ENCODE data around the gene ARHGAP18. TPM values are rescaled to one million over a fixed set of nuclear protein-coding genes. Genes with fewer than 3 reads are reported as not detected.

Gene ARHGAP18
- total RNA-seq, 4 donors from 2014 or later = 5.2 to 15.9 (median 7.4) TPM

GRCh38 chr6:129643968-129644367 is 66.0 kb downstream of the ARHGAP18 start:
- 75% methylated on average over 3 of the region's 3 CpGs for WGBS
- H3K27ac ChIP-seq (replicated peaks in 1 of 4) = peak overlapping the region in 1 of 4 donors; percentile 9
- no peak for TF ChIP-seq POLR2A (IDR thresholded peaks at IDR 0.05; ENCODE audit: low read depth)

GRCh38 chr6:129643176-129643575 is 66.8 kb downstream of the ARHGAP18 start:
- no peaks in the 10 kb centered on the region for H3K36me3 ChIP-seq
- WGBS = 82% methylated on average over 3 of the region's 3 CpGs
- no peak for DNase-seq (ENCODE audit: extremely low spot score)
- H3K27ac ChIP-seq (replicated peaks in 1 of 4) = no peak overlapping the region
- TF ChIP-seq POLR2A (IDR thresholded peaks at IDR 0.05; ENCODE audit: low read depth) = no peak
- no peak for TF ChIP-seq POLR2AphosphoS5 (IDR thresholded peaks at IDR 0.05)
- TF ChIP-seq CTCF (IDR thresholded peaks at IDR 0.05) = no peak
- TF ChIP-seq EP300 (IDR thresholded peaks at IDR 0.05) = no peak
- no peaks in the 10 kb centered on the region for H3K9me3 ChIP-seq
- intact Hi-C loops (cut with DNase I) = no loop called here
- no peak overlapping the region for H3K4me3 ChIP-seq
- H3K27me3 ChIP-seq = no peaks in the 10 kb centered on the region
- H3K4me1 ChIP-seq = peaks cover 5 to 18% (median 12%) of the 10 kb centered on the region in 4 donors

More at GRCh38 chr6:129643968-129644367, 66.0 kb downstream of the ARHGAP18 start:
- DNase-seq (ENCODE audit: extremely low spot score) = no peak
- Histone ChIP-seq H3K27me3 (no peaks in the 10 kb centered on the region), H3K4me3 (no peak overlapping the region), H3K9me3 (no peaks in the 10 kb centered on the region), H3K4me1 (peaks cover 5 to 18% (median 12%) of the 10 kb centered on the region in 4 donors), H3K36me3 (no peaks in the 10 kb centered on the region)
- intact Hi-C loops (cut with DNase I) = no loop called here

GRCh38 chr6:129642322-129642721 is 67.7 kb downstream of the ARHGAP18 start:
- intact Hi-C loops (cut with DNase I) = no loop called here
- peaks cover 5 to 18% (median 12%) of the 10 kb centered on the region in 4 donors for H3K4me1 ChIP-seq
- no peak overlapping the region for H3K4me3 ChIP-seq
- H3K36me3 ChIP-seq = no peaks in the 10 kb centered on the region
- no peaks in the 10 kb centered on the region for H3K27me3 ChIP-seq
- H3K9me3 ChIP-seq = no peaks in the 10 kb centered on the region
- DNase-seq (ENCODE audit: extremely low spot score) = no peak
- TF ChIP-seq POLR2AphosphoS5 (IDR thresholded peaks at IDR 0.05) (no peak), CTCF (IDR thresholded peaks at IDR 0.05) (no peak), EP300 (IDR thresholded peaks at IDR 0.05) (no peak), POLR2A (IDR thresholded peaks at IDR 0.05; ENCODE audit: low read depth) (no peak)
- H3K27ac ChIP-seq (replicated peaks in 1 of 4) = no peak overlapping the region

GRCh38 chr6:129641344-129641743 is 68.6 kb downstream of the ARHGAP18 start:
- no peak overlapping the region for H3K27ac ChIP-seq (replicated peaks in 1 of 4)

GRCh38 chr6:129638686-129639085 is 71.3 kb downstream of the ARHGAP18 start:
- intact Hi-C loops (cut with DNase I) = no loop called here
- peak overlapping the region in 1 of 4 donors; percentile 10 for H3K27ac ChIP-seq (replicated peaks in 1 of 4)

More at GRCh38 chr6:129641344-129641743, 68.6 kb downstream of the ARHGAP18 start:
- intact Hi-C loops (cut with DNase I) = no loop called here
- Histone ChIP-seq H3K4me1 (peaks cover 5 to 17% (median 12%) of the 10 kb centered on the region in 4 donors), H3K4me3 (no peak overlapping the region), H3K9me3 (no peaks in the 10 kb centered on the region), H3K27me3 (no peaks in the 10 kb centered on the region), H3K36me3 (no peaks in the 10 kb centered on the region)
- TF ChIP-seq EP300 (IDR thresholded peaks at IDR 0.05) (no peak), POLR2A (IDR thresholded peaks at IDR 0.05; ENCODE audit: low read depth) (no peak), POLR2AphosphoS5 (IDR thresholded peaks at IDR 0.05) (no peak), CTCF (IDR thresholded peaks at IDR 0.05) (no peak)
- DNase-seq (ENCODE audit: extremely low spot score) = no peak

More at GRCh38 chr6:129638686-129639085, 71.3 kb downstream of the ARHGAP18 start:
- Histone ChIP-seq H3K9me3 (no peaks in the 10 kb centered on the region), H3K4me3 (no peak overlapping the region), H3K4me1 (no peaks in the 10 kb centered on the region), H3K36me3 (no peaks in the 10 kb centered on the region), H3K27me3 (no peaks in the 10 kb centered on the region)
- DNase-seq (ENCODE audit: extremely low spot score) = no peak
- TF ChIP-seq POLR2AphosphoS5 (IDR thresholded peaks at IDR 0.05) (no peak), POLR2A (IDR thresholded peaks at IDR 0.05; ENCODE audit: low read depth) (no peak), EP300 (IDR thresholded peaks at IDR 0.05) (no peak), CTCF (IDR thresholded peaks at IDR 0.05) (no peak)

Data from esophagus muscularis mucosa (tissue), 4 donors.